K562 (cell line): ENCODE results near the gene HIVEP1. TPM values are rescaled to one million over a fixed set of nuclear protein-coding genes. Genes with fewer than 3 reads are reported as not detected.

Experiments used
- BHLHE40 ChIP-seq: IDR thresholded peaks from 2 replicates; pipeline ENCODE4 v1.6.1; 2011; ENCODE audit warnings: low read length, improper control_type of control experiment
- CTBP1 ChIP-seq: fragments of 450-650 bp; IDR thresholded peaks from 2 replicates; pipeline ENCODE4 v1.6.1; 2016; ENCODE audit warnings: borderline replicate concordance
- DNMT1 ChIP-seq: fragments of 450-650 bp; IDR thresholded peaks from 2 replicates; pipeline ENCODE4 v1.6.1; 2016; ENCODE audit warnings: antibody characterized with exemption, mild to moderate bottlenecking
- ELF1 ChIP-seq: fragments of 200-800 bp; sonication (Bioruptor generic); IDR thresholded peaks from 2 replicates; pipeline ENCODE4 v1.6.1; 2016; ENCODE audit warnings: missing genetic modification characterization, missing compliant biosample characterization
- ETV5 ChIP-seq: sonication (generic); formaldehyde crosslinking; IDR thresholded peaks from 2 replicates; pipeline ENCODE4 v1.4.0; 2020; ENCODE audit warnings: low read depth, mild to moderate bottlenecking, missing genetic modification reagents
- HDAC3 ChIP-seq: fragments of 450-650 bp; IDR thresholded peaks from 2 replicates; pipeline ENCODE4 v1.6.1; 2018; ENCODE audit warnings: borderline replicate concordance, mild to moderate bottlenecking, moderate library complexity; ENCODE audit not compliant: partially characterized antibody
- HDAC8 ChIP-seq: fragments of 450-650 bp; IDR thresholded peaks from 2 replicates; pipeline ENCODE4 v1.6.1; 2016; ENCODE audit warnings: mild to moderate bottlenecking, missing genetic modification characterization, moderate library complexity, missing compliant biosample characterization
- KLF16 ChIP-seq: IDR thresholded peaks from 2 replicates; pipeline ENCODE4 v1.6.1; 2016; ENCODE audit warnings: antibody characterized with exemption
- NCOR1 ChIP-seq: fragments of 450-650 bp; IDR thresholded peaks from 2 replicates; pipeline ENCODE4 v1.6.1; 2016; ENCODE audit warnings: mild to moderate bottlenecking, moderate library complexity
- RBM25 ChIP-seq: fragments of 200-400 bp; formaldehyde crosslinking; IDR thresholded peaks from 2 replicates; pipeline ENCODE4 v1.6.1; 2018; ENCODE audit warnings: low read length, low read depth, moderate library complexity; ENCODE audit not compliant: severe bottlenecking
- SIN3A ChIP-seq, 2 experiments: fragments of 150-350 bp in 1 of 2; IDR thresholded peaks; 2 replicates each; pipeline ENCODE4 v1.6.1; 2011 to 2016; ENCODE audit warnings: borderline replicate concordance in 2 of 2, low read depth in 2 of 2, low read length in 2 of 2, mild to moderate bottlenecking in 2 of 2, moderate library complexity in 2 of 2; ENCODE audit not compliant: control insufficient read depth in 1 of 2
- ZC3H11A ChIP-seq: IDR thresholded peaks from 2 replicates; pipeline ENCODE4 v1.6.1; 2012; ENCODE audit warnings: low read depth, low read length, improper control_type of control experiment
- ZNF407 ChIP-seq: fragments of 450-650 bp; IDR thresholded peaks from 2 replicates; pipeline ENCODE4 v1.6.1; 2016; ENCODE audit warnings: low read depth
- ZNF561 ChIP-seq: fragments of 450-650 bp; formaldehyde crosslinking; conservative IDR thresholded peaks from 2 replicates; pipeline ENCODE4 v1.4.0; 2020; ENCODE audit warnings: mild to moderate bottlenecking, moderate library complexity
- ZNF740 ChIP-seq, 3 experiments: fragments of 200-800 bp in 1 of 3; sonication (Bioruptor generic) in 1 of 3; sonication (generic) in 1 of 3; formaldehyde crosslinking in 1 of 3; IDR thresholded peaks; 2 replicates each; pipeline versions ENCODE4 v1.6.1 to v1.8.0; 2016 to 2022; ENCODE audit warnings: mild to moderate bottlenecking in 2 of 3, missing compliant biosample characterization in 2 of 3, missing genetic modification characterization in 2 of 3, missing genetic modification reagents in 1 of 3
- polyA plus RNA-seq, 8 experiments: library from polyadenylated mRNA; depleted of rRNA in 4 of 8; stranded (reverse) in 5 of 8; unstranded in 3 of 8; fragments of >200 nt; fragmentation: Nextera tagmentation in 2 of 8; fragmentation: Illumina TruSeq in 1 of 8; extraction: Ambion mirVana in 2 of 8; extraction: Trizol in 1 of 8; gene quantifications; 2 replicates each; pipeline versions ENCODE4 v1.2.1 to v1.2.3, GENCODE V29; 2011 to 2014; ENCODE audit warnings: inconsistent platforms in 1 of 8, missing spikeins in 1 of 8
- total RNA-seq, 7 experiments: library from RNA; depleted of rRNA in 6 of 7; stranded (reverse); fragments of >200 nt in 6 of 7; fragmentation: Illumina TruSeq in 2 of 7; extraction: Trizol in 2 of 7; gene quantifications; 2 replicates each; pipeline versions ENCODE4 v1.2.1 to v1.2.3, GENCODE V29; 2011 to 2021; ENCODE audit warnings: low replicate concordance in 1 of 7
- TF ChIP-seq, protein P1 (sequence below): sonication (generic); formaldehyde crosslinking; IDR thresholded peaks from 2 replicates; pipeline ENCODE4 v1.8.0; 2022; ENCODE audit warnings: mild to moderate bottlenecking, missing genetic modification reagents, borderline replicate concordance

The HIVEP1 gene
- total and polyA plus RNA-seq, 9 of the 15 experiments (the other 6 are each of a cell fraction or from before 2014, with no cell fraction given): 6.0 to 33.3 (median 21.7) TPM

DNA sequence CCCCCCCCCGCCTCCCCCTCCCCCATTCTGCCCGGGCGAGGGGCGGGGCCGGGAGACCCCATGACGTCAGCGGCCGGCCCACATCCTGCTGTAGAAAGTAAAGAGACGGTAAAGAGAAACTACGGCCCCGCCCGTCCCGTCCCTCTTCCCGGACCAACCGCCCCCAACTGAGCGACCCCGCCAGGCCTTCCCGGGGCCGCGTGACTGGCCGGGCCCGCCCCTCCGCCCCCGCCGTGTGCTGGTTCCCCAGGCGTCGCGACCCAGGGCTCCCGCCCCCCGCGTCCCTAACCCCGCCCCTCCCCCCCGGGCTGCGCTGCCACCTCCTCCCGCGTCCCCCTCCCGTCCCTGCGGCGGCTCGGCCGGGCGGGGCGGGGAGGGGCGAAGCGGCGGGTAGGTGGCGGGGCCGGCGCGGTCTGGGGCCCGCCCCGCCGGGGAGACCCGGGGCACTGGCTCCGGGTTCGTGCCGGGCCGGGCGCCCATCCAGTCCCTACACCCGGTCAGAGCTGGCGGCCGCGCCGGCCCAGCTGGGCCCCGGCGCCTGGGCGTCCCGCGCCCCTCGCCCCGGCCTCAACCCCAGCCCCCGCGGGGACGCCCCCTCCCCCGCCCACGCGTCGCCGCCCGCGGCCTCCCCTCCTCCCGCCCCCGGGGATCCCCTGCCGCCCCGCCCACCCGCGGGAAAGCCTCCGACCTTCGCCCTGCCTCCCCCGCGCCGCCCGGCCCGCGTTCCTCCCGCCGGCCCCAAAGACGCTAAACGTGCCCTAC, 655 bp upstream of the HIVEP1 start (continued):
- TF ChIP-seq KLF16 (peak; percentile 46; the same call in 1 of the 2 replicates), RBM25 (no peak), ZNF407 (no peak), ZNF561 (CRISPR knock-in tag) (no peak), ZNF740 (CRISPR knock-in tag; IDR thresholded peaks at IDR 0.05) (no peak; the same call in 1 of the 2 replicates), ZNF740 (tag; IDR thresholded peaks at IDR 0.05) (no peak), DNMT1 (no peak), ETV5 (no peak), ELF1 (tag) (peak; percentile 14; the same call in 1 of the 2 replicates), ZC3H11A (no peak), SIN3A (IDR thresholded peaks at IDR 0.05; ENCODE audit: borderline replicate concordance in 2 of 2, control insufficient read depth in 1 of 2, low read depth in 2 of 2, low read length in 2 of 2) (0 out of 4 replicates have a peak, but pooled peaks have one; percentile 20 to 46), BHLHE40 (peak; percentile 82), NCOR1 (peak; percentile 57), HDAC8 (tag) (no peak), CTBP1 (no peak), HDAC3 (no peak)
- TF ChIP-seq, protein P1, sequence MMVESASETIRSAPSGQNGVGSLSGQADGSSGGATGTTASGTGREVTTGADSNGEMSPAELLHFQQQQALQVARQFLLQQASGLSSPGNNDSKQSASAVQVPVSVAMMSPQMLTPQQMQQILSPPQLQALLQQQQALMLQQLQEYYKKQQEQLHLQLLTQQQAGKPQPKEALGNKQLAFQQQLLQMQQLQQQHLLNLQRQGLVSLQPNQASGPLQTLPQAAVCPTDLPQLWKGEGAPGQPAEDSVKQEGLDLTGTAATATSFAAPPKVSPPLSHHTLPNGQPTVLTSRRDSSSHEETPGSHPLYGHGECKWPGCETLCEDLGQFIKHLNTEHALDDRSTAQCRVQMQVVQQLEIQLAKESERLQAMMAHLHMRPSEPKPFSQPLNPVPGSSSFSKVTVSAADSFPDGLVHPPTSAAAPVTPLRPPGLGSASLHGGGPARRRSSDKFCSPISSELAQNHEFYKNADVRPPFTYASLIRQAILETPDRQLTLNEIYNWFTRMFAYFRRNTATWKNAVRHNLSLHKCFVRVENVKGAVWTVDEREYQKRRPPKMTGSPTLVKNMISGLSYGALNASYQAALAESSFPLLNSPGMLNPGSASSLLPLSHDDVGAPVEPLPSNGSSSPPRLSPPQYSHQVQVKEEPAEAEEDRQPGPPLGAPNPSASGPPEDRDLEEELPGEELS (CRISPR knock-in tag): no peak
